Measurements from ENCODE around the gene MICU1.
"Not testable (repeated sequence)": the region's sequence is repeated elsewhere in the genome, so short reads cannot be mapped to it uniquely, and the experiment has no call there.

Gene MICU1

GRCh38 chr10:72460284-72460876 lies 165.5 kb downstream of the MICU1 start:
- H3K36me3 ChIP-seq (ENCODE audit: control insufficient read depth in 2 of 2, insufficient read depth in 2 of 2, low read length in 2 of 2) = no peaks in the 10 kb centered on the region
- H3K4me3 ChIP-seq (ENCODE audit: low read length in 2 of 2) = no peak overlapping the region

GRCh38 chr10:72459301-72459700 lies 166.6 kb downstream of the MICU1 start:
- Histone ChIP-seq H3K27me3 (ENCODE audit: control insufficient read depth in 1 of 2, insufficient read depth in 2 of 2, low read length in 2 of 2) (no peaks in the 10 kb centered on the region), H3K9me3 (ENCODE audit: control insufficient read depth in 2 of 2, low read length in 2 of 2) (no peaks in the 10 kb centered on the region), H3K4me3 (ENCODE audit: low read length in 2 of 2) (no peak overlapping the region), H3K36me3 (ENCODE audit: control insufficient read depth in 2 of 2, insufficient read depth in 2 of 2, low read length in 2 of 2) (no peaks in the 10 kb centered on the region), H3K4me1 (ENCODE audit: control insufficient read depth, insufficient read depth, low read length) (no peaks in the 10 kb centered on the region), H3K9ac (ENCODE audit: low read length in 2 of 2) (no peak overlapping the region), H3K27ac (ENCODE audit: low read length) (no peak overlapping the region)

More at GRCh38 chr10:72460284-72460876, 165.5 kb downstream of the MICU1 start:
- H3K27me3 ChIP-seq (ENCODE audit: control insufficient read depth in 1 of 2, insufficient read depth in 2 of 2, low read length in 2 of 2) = no peaks in the 10 kb centered on the region
- H3K9me3 ChIP-seq (ENCODE audit: control insufficient read depth in 2 of 2, low read length in 2 of 2) = no peaks in the 10 kb centered on the region
- no peak overlapping the region for H3K9ac ChIP-seq (ENCODE audit: low read length in 2 of 2)
- H3K4me1 ChIP-seq (ENCODE audit: control insufficient read depth, insufficient read depth, low read length) = no peaks in the 10 kb centered on the region
- no peak overlapping the region for H3K27ac ChIP-seq (ENCODE audit: low read length)

DNA sequence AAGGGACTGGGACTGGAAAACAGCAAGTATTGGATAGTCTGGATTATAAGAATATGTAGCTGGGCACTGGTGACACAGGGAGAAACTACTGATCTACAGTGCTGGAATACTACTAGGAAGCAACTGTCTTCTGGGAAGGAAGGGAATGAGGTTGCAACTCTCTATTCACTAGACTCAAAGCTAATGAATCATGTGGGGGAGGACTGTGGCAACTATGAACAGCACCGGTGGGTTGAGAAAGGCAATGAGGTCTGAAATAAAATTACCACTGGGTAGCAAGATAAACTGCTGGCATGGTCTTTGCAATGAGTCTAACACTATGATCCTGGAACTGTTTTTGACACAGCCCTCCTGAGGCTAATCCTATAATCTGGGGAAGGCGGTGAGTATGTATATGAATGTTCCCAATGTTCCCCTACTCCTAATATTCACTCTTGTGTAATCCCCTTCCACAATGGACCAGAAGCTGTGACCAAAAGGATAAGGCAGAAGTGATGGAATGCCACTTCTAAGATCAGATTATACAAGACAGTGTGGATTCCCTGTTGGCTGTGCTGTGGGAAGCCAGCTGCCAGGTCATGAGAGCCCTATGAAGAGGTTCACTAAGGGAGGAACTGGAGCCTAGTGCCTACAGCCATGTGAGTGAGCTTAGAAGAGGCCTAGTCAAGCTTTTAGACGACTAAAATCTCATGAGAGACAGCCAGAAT lies 169.8 kb downstream of the MICU1 start:
- Histone ChIP-seq H3K36me3 (ENCODE audit: control insufficient read depth in 2 of 2, insufficient read depth in 2 of 2, low read length in 2 of 2) (no peaks in the 10 kb centered on the region), H3K9me3 (ENCODE audit: control insufficient read depth in 2 of 2, low read length in 2 of 2) (no peaks in the 10 kb centered on the region), H3K9ac (ENCODE audit: low read length in 2 of 2) (no peak overlapping the region), H3K4me1 (ENCODE audit: control insufficient read depth, insufficient read depth, low read length) (no peaks in the 10 kb centered on the region), H3K4me3 (ENCODE audit: low read length in 2 of 2) (no peak overlapping the region), H3K27me3 (ENCODE audit: control insufficient read depth in 1 of 2, insufficient read depth in 2 of 2, low read length in 2 of 2) (no peaks in the 10 kb centered on the region), H3K27ac (ENCODE audit: low read length) (no peak overlapping the region)

- no peaks in the 10 kb centered on the region for H3K4me1 ChIP-seq (ENCODE audit: control insufficient read depth, insufficient read depth, low read length)
- H3K4me3 ChIP-seq (ENCODE audit: low read length in 2 of 2) = no peak overlapping the region
- H3K27ac ChIP-seq (ENCODE audit: low read length) = no peak overlapping the region
- H3K36me3 ChIP-seq (ENCODE audit: control insufficient read depth in 2 of 2, insufficient read depth in 2 of 2, low read length in 2 of 2) = no peaks in the 10 kb centered on the region
- H3K9ac ChIP-seq (ENCODE audit: low read length in 2 of 2) = no peak overlapping the region
- H3K9me3 ChIP-seq (ENCODE audit: control insufficient read depth in 2 of 2, low read length in 2 of 2) = no peaks in the 10 kb centered on the region
- H3K27me3 ChIP-seq (ENCODE audit: control insufficient read depth in 1 of 2, insufficient read depth in 2 of 2, low read length in 2 of 2) = no peaks in the 10 kb centered on the region
These were observed 175.9 kb downstream of the MICU1 start for GRCh38 chr10:72449941-72450441.

- H3K4me3 ChIP-seq (ENCODE audit: low read length in 2 of 2) = no peak overlapping the region
- H3K27ac ChIP-seq (ENCODE audit: low read length) = no peak overlapping the region
- no peaks in the 10 kb centered on the region for H3K9me3 ChIP-seq (ENCODE audit: control insufficient read depth in 2 of 2, low read length in 2 of 2)
- H3K36me3 ChIP-seq (ENCODE audit: control insufficient read depth in 2 of 2, insufficient read depth in 2 of 2, low read length in 2 of 2) = no peaks in the 10 kb centered on the region
- no peaks in the 10 kb centered on the region for H3K27me3 ChIP-seq (ENCODE audit: control insufficient read depth in 1 of 2, insufficient read depth in 2 of 2, low read length in 2 of 2)
- no peaks in the 10 kb centered on the region for H3K4me1 ChIP-seq (ENCODE audit: control insufficient read depth, insufficient read depth, low read length)
- no peak overlapping the region for H3K9ac ChIP-seq (ENCODE audit: low read length in 2 of 2)
These were observed 180.0 kb downstream of the MICU1 start for GRCh38 chr10:72445851-72446250.

GRCh38 chr10:72442969-72443368 lies 182.9 kb downstream of the MICU1 start:
- not testable (repeated sequence) for H3K9ac ChIP-seq (ENCODE audit: low read length in 2 of 2); H3K27ac ChIP-seq (ENCODE audit: low read length); H3K4me1 ChIP-seq (ENCODE audit: control insufficient read depth, insufficient read depth, low read length); H3K9me3 ChIP-seq (ENCODE audit: control insufficient read depth in 2 of 2, low read length in 2 of 2); H3K27me3 ChIP-seq (ENCODE audit: control insufficient read depth in 1 of 2, insufficient read depth in 2 of 2, low read length in 2 of 2); H3K4me3 ChIP-seq (ENCODE audit: low read length in 2 of 2); H3K36me3 ChIP-seq (ENCODE audit: control insufficient read depth in 2 of 2, insufficient read depth in 2 of 2, low read length in 2 of 2)

- no peaks in the 10 kb centered on the region for H3K27me3 ChIP-seq (ENCODE audit: control insufficient read depth in 1 of 2, insufficient read depth in 2 of 2, low read length in 2 of 2)
- no peaks in the 10 kb centered on the region for H3K4me1 ChIP-seq (ENCODE audit: control insufficient read depth, insufficient read depth, low read length)
- H3K36me3 ChIP-seq (ENCODE audit: control insufficient read depth in 2 of 2, insufficient read depth in 2 of 2, low read length in 2 of 2) = no peaks in the 10 kb centered on the region
- no peak overlapping the region for H3K9ac ChIP-seq (ENCODE audit: low read length in 2 of 2)
- H3K27ac ChIP-seq (ENCODE audit: low read length) = no peak overlapping the region
- H3K4me3 ChIP-seq (ENCODE audit: low read length in 2 of 2) = no peak overlapping the region
- H3K9me3 ChIP-seq (ENCODE audit: control insufficient read depth in 2 of 2, low read length in 2 of 2) = no peaks in the 10 kb centered on the region
These were observed 190.3 kb downstream of the MICU1 start for GRCh38 chr10:72435570-72435969.

GRCh38 chr10:72430936-72431335 lies 194.9 kb downstream of the MICU1 start:
- H3K27me3 ChIP-seq (ENCODE audit: control insufficient read depth in 1 of 2, insufficient read depth in 2 of 2, low read length in 2 of 2); H3K9ac ChIP-seq (ENCODE audit: low read length in 2 of 2); H3K27ac ChIP-seq (ENCODE audit: low read length); H3K9me3 ChIP-seq (ENCODE audit: control insufficient read depth in 2 of 2, low read length in 2 of 2); H3K36me3 ChIP-seq (ENCODE audit: control insufficient read depth in 2 of 2, insufficient read depth in 2 of 2, low read length in 2 of 2); H3K4me3 ChIP-seq (ENCODE audit: low read length in 2 of 2); H3K4me1 ChIP-seq (ENCODE audit: control insufficient read depth, insufficient read depth, low read length): not testable (repeated sequence)

DNA sequence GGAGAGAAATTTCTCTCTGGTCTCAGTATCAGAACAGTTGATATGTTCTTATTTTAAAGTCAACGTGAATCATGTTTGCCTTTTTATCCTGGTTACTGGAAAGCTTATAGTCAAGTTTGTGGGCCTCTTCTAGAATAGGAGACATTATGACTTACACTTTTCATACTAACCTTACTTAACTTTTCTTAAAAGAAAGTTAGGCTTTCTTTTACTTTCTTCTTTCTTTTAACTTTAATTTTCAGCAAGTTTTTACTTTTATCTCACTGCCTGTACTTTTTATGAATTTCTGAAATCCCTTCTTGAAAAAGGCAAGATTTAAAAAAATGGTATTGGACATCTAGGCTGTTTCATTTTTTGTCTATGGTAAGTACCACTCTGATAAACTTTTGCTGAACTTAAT lies 195.9 kb downstream of the MICU1 start:
- Histone ChIP-seq H3K4me3 (ENCODE audit: low read length in 2 of 2) (no peak overlapping the region), H3K27me3 (ENCODE audit: control insufficient read depth in 1 of 2, insufficient read depth in 2 of 2, low read length in 2 of 2) (no peaks in the 10 kb centered on the region), H3K27ac (ENCODE audit: low read length) (no peak overlapping the region), H3K4me1 (ENCODE audit: control insufficient read depth, insufficient read depth, low read length) (no peaks in the 10 kb centered on the region), H3K9ac (ENCODE audit: low read length in 2 of 2) (no peak overlapping the region), H3K9me3 (ENCODE audit: control insufficient read depth in 2 of 2, low read length in 2 of 2) (no peaks in the 10 kb centered on the region), H3K36me3 (ENCODE audit: control insufficient read depth in 2 of 2, insufficient read depth in 2 of 2, low read length in 2 of 2) (no peaks in the 10 kb centered on the region)

DNA sequence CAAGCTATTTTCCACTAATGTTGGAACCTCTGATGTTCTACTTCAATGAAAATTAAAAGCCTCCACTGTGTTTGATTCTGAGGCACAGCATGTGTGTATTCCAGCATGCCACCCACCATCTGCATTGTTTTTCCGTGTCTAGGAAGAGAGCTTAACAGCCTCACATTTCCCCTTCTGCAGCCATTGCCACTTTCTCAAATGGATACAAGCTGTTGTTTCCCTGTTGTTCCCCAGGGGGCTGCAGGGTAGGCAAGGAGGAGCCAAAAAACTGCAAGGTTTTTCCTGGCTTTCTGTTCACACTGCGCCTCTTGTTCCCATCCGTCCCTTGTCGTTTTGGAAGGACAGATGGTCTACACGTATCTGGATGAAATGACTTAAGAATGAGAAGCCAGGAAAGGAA lies 198.9 kb downstream of the MICU1 start:
- Histone ChIP-seq H3K36me3 (ENCODE audit: control insufficient read depth in 2 of 2, insufficient read depth in 2 of 2, low read length in 2 of 2) (peaks cover 0 to 7% of the 10 kb centered on the region in 2 donors), H3K27ac (ENCODE audit: low read length) (no peak overlapping the region), H3K4me3 (ENCODE audit: low read length in 2 of 2) (no peak overlapping the region), H3K27me3 (ENCODE audit: control insufficient read depth in 1 of 2, insufficient read depth in 2 of 2, low read length in 2 of 2) (no peaks in the 10 kb centered on the region), H3K4me1 (ENCODE audit: control insufficient read depth, insufficient read depth, low read length) (no peaks in the 10 kb centered on the region), H3K9ac (ENCODE audit: low read length in 2 of 2) (no peak overlapping the region), H3K9me3 (ENCODE audit: control insufficient read depth in 2 of 2, low read length in 2 of 2) (no peaks in the 10 kb centered on the region)

DNA sequence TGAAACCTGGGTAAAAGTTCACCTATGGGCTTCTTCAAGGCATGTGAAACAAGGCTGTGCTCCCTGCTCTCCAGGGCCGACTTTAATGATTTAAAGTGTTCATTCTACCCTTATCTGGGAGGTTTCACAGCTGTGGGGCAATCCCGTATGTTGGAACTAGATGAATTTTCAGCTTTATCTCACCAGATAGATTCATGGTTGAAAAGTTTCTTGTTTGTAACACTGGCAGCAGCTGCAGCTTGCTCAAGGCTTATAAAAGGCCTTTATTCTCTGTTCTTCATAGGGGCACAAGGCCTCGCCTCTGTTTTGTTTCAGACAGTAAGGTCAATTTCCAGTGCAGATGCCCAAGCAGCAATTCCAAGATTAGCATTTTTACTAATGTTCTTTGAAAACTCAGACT lies 200.7 kb downstream of the MICU1 start:
- H3K4me3 ChIP-seq (ENCODE audit: low read length in 2 of 2) = no peak overlapping the region
- H3K9ac ChIP-seq (ENCODE audit: low read length in 2 of 2) = no peak overlapping the region
- no peaks in the 10 kb centered on the region for H3K9me3 ChIP-seq (ENCODE audit: control insufficient read depth in 2 of 2, low read length in 2 of 2)
- H3K36me3 ChIP-seq (ENCODE audit: control insufficient read depth in 2 of 2, insufficient read depth in 2 of 2, low read length in 2 of 2) = peaks cover 3 to 11% of the 10 kb centered on the region in 2 donors
- H3K4me1 ChIP-seq (ENCODE audit: control insufficient read depth, insufficient read depth, low read length) = no peaks in the 10 kb centered on the region
- H3K27ac ChIP-seq (ENCODE audit: low read length) = no peak overlapping the region
- H3K27me3 ChIP-seq (ENCODE audit: control insufficient read depth in 1 of 2, insufficient read depth in 2 of 2, low read length in 2 of 2) = no peaks in the 10 kb centered on the region
